Measurements from ENCODE around the gene ELSPBP1.

DNA sequence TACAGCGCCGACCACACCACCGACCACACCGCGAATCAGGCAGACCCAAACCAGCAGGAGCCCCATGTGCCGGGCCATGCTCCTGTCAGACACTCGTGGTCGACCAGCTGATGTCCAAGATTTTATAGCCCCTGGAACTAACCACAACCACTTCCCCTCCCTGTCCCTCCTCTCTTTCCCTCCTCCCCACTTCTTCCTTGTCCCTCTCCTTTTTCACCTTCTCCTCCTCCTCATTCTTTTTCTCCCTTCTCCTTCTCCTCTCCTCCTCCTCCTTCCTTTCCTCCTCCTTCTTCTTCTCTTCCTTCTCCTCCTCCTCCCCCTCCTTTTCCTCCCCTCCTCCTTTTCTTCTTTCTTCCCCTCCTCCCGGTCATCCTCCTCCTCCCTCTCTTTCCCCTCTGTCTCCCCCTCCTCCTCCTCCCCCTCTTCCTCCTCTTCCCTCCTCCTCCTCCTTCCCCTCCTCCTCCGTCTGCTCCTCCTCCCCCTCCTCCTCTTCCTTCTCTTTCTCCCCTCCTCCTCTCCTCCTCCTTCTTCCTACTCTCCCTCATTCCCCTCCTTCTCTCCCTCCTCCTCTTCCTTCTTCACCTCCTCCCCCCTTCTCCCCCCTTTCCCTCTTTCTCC is 3.1 kb upstream of the ELSPBP1 start:
- TF ChIP-seq, protein P1, sequence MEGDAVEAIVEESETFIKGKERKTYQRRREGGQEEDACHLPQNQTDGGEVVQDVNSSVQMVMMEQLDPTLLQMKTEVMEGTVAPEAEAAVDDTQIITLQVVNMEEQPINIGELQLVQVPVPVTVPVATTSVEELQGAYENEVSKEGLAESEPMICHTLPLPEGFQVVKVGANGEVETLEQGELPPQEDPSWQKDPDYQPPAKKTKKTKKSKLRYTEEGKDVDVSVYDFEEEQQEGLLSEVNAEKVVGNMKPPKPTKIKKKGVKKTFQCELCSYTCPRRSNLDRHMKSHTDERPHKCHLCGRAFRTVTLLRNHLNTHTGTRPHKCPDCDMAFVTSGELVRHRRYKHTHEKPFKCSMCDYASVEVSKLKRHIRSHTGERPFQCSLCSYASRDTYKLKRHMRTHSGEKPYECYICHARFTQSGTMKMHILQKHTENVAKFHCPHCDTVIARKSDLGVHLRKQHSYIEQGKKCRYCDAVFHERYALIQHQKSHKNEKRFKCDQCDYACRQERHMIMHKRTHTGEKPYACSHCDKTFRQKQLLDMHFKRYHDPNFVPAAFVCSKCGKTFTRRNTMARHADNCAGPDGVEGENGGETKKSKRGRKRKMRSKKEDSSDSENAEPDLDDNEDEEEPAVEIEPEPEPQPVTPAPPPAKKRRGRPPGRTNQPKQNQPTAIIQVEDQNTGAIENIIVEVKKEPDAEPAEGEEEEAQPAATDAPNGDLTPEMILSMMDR (IDR thresholded peaks at IDR 0.05) = no peak
- TF ChIP-seq POLR2A (IDR thresholded peaks at IDR 0.05) = no peak
